ENCODE data around the gene SYTL3. TPM values are rescaled to one million over a fixed set of nuclear protein-coding genes. Genes with fewer than 3 reads are reported as not detected.

SYTL3 gene
- total and polyA plus RNA-seq, 7 donors = 1.7 to 17.3 (median 4.1) TPM

DNA sequence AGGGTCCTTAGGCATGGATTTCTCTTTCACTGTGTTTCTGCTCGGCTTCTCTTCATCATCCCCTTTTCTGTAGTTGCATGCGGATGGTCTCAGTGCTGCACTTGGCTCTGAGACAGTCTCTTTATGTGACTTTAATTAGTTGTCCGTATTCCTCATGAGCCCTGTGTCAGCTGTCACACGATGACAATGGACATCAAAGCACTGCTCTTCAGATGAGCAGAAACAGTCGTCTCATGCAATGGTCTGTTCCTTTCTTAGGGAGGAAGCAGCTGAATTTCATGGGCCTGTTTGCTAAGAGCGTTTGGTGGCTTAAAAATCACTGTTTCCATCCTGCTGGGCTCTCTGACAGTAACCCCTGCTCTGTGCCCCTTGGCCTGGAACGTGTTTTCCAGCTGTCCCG lies 64.9 kb downstream of the SYTL3 start:
- intact Hi-C loops (cut with DNase I) = no loop called here
- whole genome bisulfite sequencing, 3 donors = 71 to 75% (median 73%) methylated on average over 8 of the region's 8 CpGs
- Histone ChIP-seq H3K36me3 (ENCODE audit: insufficient read depth in 1 of 2, low read depth in 1 of 2) (peaks cover 0 to 38% of the 10 kb centered on the region in 2 donors), H3K27ac (no peak overlapping the region), H3K9me3 (no peaks in the 10 kb centered on the region), H3K4me3 (no peak overlapping the region), H3K4me1 (no peaks in the 10 kb centered on the region), H3K27me3 (ENCODE audit: insufficient read depth in 3 of 3, low read length in 2 of 3) (no peaks in the 10 kb centered on the region)
- no peak for ATAC-seq
- DNase-seq = no peak
- TF ChIP-seq CTCF (IDR thresholded peaks at IDR 0.05) = no peak

DNA sequence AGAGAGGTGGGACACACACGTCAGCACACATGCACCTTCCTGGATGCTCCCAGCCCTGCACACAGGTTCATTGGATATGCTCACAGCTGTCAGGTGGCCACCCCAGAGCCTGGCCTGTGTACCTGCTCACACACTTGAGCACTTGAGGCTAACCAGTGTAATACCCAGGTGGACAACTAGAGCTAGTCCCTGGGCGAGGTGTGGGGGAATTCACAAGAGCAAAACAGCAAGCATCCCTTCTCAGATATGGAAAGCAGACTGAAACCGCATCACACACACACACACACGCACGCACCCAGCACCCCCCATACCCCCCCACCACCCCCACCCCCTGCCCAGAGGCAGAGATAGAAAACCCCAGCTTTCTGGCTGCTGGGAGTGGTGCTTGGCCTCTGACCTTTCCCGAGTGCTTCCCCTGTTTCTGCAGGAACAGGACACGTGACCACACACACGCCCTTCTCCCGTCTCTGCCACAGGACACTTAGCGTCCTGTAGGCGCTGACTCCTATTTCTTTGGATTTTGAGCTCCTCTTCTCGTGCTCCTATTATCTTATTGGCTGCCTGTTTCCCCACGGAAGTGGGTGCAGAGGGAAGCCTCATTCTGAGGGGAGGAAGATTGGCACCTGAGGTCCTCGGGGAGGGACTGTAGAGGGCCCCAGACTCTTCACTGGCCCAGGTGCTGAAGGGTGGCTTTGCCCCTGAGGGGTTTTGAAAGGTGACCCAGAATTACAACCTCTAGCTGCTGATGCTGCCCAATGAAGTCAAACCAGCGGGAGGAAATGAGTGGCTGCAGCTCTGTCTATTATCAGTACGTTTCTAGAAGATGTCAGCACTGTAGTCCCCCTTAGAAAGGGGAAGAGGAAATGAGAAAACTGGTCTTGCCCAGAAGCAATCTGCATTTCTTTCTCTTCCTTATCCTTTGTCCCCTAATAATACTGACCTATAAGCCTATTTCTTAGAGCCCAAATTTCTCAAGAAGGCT lies 65.8 kb downstream of the SYTL3 start:
- Histone ChIP-seq H3K36me3 (ENCODE audit: insufficient read depth in 1 of 2, low read depth in 1 of 2) (peaks cover 0 to 40% of the 10 kb centered on the region in 2 donors), H3K9me3 (no peaks in the 10 kb centered on the region), H3K4me1 (no peaks in the 10 kb centered on the region), H3K4me3 (no peak overlapping the region), H3K27ac (no peak overlapping the region), H3K27me3 (ENCODE audit: insufficient read depth in 3 of 3, low read length in 2 of 3) (no peaks in the 10 kb centered on the region)
- intact Hi-C loops (cut with DNase I) = no loop called here
- 80 to 91% (median 89%) methylated on average over 13 to 16 of the region's 16 CpGs for WGBS, 3 donors
- TF ChIP-seq CTCF (IDR thresholded peaks at IDR 0.05) = no peak
- DNase-seq (no peak), ATAC-seq (no peak)

DNA sequence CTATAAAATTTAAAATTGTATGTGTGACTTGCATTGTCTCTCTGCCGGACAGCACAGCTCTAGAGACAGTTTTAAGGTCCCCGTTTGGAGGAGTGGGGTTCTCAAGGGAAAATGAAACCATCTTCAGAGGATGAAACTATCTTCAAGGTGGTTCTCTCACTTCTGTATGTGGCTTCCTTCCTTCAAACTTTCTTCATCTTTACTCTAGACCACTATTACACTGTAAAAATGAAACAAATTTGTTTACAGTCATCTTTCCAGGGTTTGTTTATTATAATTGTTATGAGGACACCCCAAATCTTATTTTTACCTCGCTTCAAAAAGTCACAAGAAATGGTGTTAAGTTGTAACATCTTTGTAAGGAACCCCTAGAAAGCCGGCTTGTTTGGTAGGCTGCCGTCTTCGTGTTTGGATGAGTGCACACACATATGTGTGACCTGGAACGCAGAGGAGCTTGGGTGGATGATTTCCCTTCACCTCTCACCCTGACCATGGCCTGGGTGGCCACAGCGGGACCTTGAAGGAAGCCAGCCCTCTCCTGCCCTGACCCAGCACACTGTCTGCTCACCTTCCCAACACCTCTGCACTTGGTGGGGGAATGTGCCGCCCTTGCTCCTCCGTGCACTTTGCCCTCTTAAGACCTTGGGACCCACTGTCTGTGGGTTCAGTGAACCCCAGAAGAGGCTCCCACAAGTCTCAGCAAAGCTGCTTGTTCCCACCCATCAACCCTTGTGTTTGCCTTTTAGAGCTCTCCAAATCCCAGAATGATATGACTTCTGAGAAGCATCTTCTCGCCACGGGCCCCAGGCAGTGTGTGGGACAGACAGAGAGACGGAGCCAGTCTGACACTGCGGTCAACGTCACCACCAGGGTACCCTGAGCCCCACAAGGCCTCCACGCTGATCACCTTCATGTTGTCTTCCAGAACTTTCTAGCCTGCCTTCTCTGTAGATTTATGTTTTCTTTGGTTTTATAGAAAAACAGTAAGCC lies 67.8 kb downstream of the SYTL3 start:
- no peaks in the 10 kb centered on the region for H3K9me3 ChIP-seq
- no peak for DNase-seq
- 85 to 93% (median 89%) methylated on average over 16 of the region's 16 CpGs for WGBS, 3 donors
- H3K36me3 ChIP-seq (ENCODE audit: insufficient read depth in 1 of 2, low read depth in 1 of 2) = peaks cover 0 to 40% of the 10 kb centered on the region in 2 donors
- no peaks in the 10 kb centered on the region for H3K27me3 ChIP-seq (ENCODE audit: insufficient read depth in 3 of 3, low read length in 2 of 3)
- ATAC-seq = no peak
- no peak for TF ChIP-seq CTCF (IDR thresholded peaks at IDR 0.05)
- H3K4me1 ChIP-seq = no peaks in the 10 kb centered on the region
- no peak overlapping the region for H3K27ac ChIP-seq
- no peak overlapping the region for H3K4me3 ChIP-seq
- intact Hi-C loops (cut with DNase I) = no loop called here

DNA sequence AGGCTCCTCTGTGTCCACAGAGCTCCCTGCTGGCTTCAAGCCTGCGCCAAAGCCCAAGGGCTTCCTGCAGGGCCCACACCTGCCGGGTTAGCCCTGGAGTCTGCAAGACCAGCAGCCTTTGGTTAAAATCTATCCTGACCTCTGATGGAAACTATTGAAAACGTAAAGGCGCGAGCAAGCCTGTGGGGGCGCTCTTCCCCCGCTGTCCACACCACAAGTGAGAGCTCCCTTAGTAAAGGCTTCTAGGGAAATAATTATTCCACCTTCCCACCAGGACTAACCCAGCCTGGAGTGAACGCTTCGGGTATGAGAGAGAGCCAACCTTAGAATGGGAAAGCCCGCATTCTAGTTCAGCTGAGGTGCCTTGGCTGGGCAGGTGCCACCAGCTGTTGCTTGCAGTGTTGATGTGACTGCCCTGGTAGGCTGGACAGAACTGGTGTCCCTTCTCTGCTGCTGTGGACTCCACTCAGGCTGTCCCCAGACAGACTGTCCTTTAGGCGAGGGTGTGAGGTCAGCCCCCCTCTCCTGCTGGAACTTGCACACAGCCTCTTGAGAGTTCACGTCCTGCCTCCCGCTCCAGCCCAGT lies 68.7 kb downstream of the SYTL3 start:
- intact Hi-C loops (cut with DNase I) = no loop called here
- peak in 1 of 4 donors; percentile 4 for ATAC-seq
- no peaks in the 10 kb centered on the region for H3K9me3 ChIP-seq
- H3K27ac ChIP-seq = no peak overlapping the region
- DNase-seq = no peak
- H3K4me1 ChIP-seq = no peaks in the 10 kb centered on the region
- H3K27me3 ChIP-seq (ENCODE audit: insufficient read depth in 3 of 3, low read length in 2 of 3) = no peaks in the 10 kb centered on the region
- H3K36me3 ChIP-seq (ENCODE audit: insufficient read depth in 1 of 2, low read depth in 1 of 2) = peaks cover 0 to 34% of the 10 kb centered on the region in 2 donors
- TF ChIP-seq CTCF (IDR thresholded peaks at IDR 0.05) = peak; percentile 37
- 64 to 70% (median 66%) methylated on average over 13 of the region's 13 CpGs for WGBS, 3 donors
- no peak overlapping the region for H3K4me3 ChIP-seq

All from psoas muscle (tissue), 8 donors.